B cell (primary cell): Measurements from ENCODE around the gene CEP41.

Experiments used
- CTCF ChIP-seq: fragments of 200-600 bp; IDR thresholded peaks from one replicate; pipeline ENCODE4 v1.8.0; 2022; ENCODE audit warnings: antibody characterized with exemption, mild to moderate bottlenecking
- EZH2 ChIP-seq: IDR thresholded peaks from 2 replicates; pipeline ENCODE4 v1.6.1; 2012; ENCODE audit warnings: borderline replicate concordance, low read depth, mild to moderate bottlenecking, moderate library complexity, low read length; ENCODE audit not compliant: insufficient read depth, poor library complexity, severe bottlenecking

GRCh38 chr7:130432886-130433285, 7.9 kb downstream of the CEP41 start:
- no peak for TF ChIP-seq CTCF
- no peak for TF ChIP-seq EZH2
